ENCODE measurements around the gene IRF2BPL.

DNA sequence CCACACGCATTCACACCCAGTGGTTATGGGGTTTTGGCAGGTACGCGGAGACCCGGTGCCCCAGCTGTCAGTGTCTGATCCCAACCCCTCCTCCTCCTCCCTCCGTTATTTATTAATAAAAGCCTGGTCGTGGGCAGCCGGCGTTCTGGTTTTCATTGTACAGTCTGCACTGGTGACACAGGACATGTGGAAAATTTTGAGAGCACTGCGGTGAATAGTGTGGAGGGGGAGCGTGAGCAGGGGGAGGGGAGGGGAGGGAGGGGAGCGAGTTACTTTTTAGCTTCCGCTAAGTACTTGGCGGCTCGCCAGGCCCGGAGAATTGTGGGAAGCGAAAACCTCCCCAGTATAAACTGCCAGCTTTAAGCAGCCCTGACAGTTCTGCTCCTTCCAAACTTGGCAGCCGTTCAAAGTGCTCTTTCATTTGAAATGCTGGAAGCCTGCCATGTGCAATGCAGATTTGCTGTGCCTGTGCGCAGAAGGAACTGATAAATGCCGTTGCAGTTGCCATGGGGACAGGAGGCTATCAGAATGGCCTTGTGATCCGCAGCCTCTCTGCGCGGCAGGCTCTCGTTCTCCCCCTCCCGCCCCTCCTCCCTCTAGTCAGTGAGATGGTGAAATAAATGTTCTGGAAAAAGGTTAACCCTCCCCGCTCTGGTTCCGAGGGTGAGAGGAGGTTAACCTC lies 11.7 kb upstream of the IRF2BPL start:
- TF ChIP-seq, protein P1, sequence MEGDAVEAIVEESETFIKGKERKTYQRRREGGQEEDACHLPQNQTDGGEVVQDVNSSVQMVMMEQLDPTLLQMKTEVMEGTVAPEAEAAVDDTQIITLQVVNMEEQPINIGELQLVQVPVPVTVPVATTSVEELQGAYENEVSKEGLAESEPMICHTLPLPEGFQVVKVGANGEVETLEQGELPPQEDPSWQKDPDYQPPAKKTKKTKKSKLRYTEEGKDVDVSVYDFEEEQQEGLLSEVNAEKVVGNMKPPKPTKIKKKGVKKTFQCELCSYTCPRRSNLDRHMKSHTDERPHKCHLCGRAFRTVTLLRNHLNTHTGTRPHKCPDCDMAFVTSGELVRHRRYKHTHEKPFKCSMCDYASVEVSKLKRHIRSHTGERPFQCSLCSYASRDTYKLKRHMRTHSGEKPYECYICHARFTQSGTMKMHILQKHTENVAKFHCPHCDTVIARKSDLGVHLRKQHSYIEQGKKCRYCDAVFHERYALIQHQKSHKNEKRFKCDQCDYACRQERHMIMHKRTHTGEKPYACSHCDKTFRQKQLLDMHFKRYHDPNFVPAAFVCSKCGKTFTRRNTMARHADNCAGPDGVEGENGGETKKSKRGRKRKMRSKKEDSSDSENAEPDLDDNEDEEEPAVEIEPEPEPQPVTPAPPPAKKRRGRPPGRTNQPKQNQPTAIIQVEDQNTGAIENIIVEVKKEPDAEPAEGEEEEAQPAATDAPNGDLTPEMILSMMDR (IDR thresholded peaks at IDR 0.05), result no peak
- peak; percentile 40 for TF ChIP-seq POLR2A (IDR thresholded peaks at IDR 0.05)
